H1 (cell line): ENCODE data around the gene PSMD9. TPM values are rescaled to one million over a fixed set of nuclear protein-coding genes. Genes with fewer than 3 reads are reported as not detected.

Source experiments
- CTCF ChIA-PET: fragments of 300-600 bp; sonication (Branson Sonifier 250); formaldehyde crosslinking; loops from one replicate; lab custom pipeline; 2021; ENCODE audit not compliant: partially characterized antibody; lab: Charles Lee
- POLR2A ChIA-PET: fragments of 300-600 bp; sonication (Branson Sonifier 250); formaldehyde crosslinking; loops from one replicate; lab custom pipeline; 2021; ENCODE audit warnings: inconsistent platforms; ENCODE audit not compliant: partially characterized antibody; lab: Charles Lee
- DNase-seq, 2 experiments: peaks; one replicate each; pipeline versions ENCODE4 v3.0.0 to v3.0.0-alpha.2; 2010 to 2022; ENCODE audit warnings: low spot score in 2 of 2, low read depth in 1 of 2, mixed read lengths in 1 of 2
- FAIRE-seq: peaks from 2 replicates; lab custom pipeline; 2011; peaks lifted over from hg19 to GRCh38; lab: Jason Lieb, UNC
- H2AFZ ChIP-seq: 2 replicates; pipeline ENCODE4 v1.8.1; 2012; ENCODE audit warnings: low read length, inconsistent platforms
- H2AK5ac ChIP-seq: 2 replicates; pipeline ENCODE4 v1.6.1; 2013; ENCODE audit warnings: low read depth, low read length
- H2BK120ac ChIP-seq: replicated peaks from 2 replicates; pipeline ENCODE3; 2013; ENCODE audit warnings: low read depth, low read length, inconsistent platforms
- H2BK12ac ChIP-seq: 2 replicates; pipeline ENCODE4 v1.6.1; 2013; ENCODE audit warnings: low read depth, low read length
- H2BK15ac ChIP-seq: 2 replicates; pipeline ENCODE4 v1.6.1; 2013; ENCODE audit warnings: low read length
- H2BK20ac ChIP-seq: 2 replicates; pipeline ENCODE4 v1.6.1; 2013; ENCODE audit warnings: low read length
- H2BK5ac ChIP-seq: 2 replicates; pipeline ENCODE4 v1.6.1; 2013; ENCODE audit warnings: low read depth, low read length
- H3K14ac ChIP-seq: 2 replicates; pipeline ENCODE4 v1.6.1; 2013; ENCODE audit warnings: inconsistent platforms; ENCODE audit not compliant: insufficient read length
- H3K18ac ChIP-seq: 2 replicates; pipeline ENCODE4 v1.6.1; 2013; ENCODE audit warnings: low read length; ENCODE audit errors: extremely low read depth
- H3K23ac ChIP-seq: 2 replicates; pipeline ENCODE4 v1.6.1; 2013; ENCODE audit warnings: inconsistent platforms; ENCODE audit not compliant: insufficient read length
- H3K23me2 ChIP-seq: 2 replicates; pipeline ENCODE4 v1.6.1; 2013; ENCODE audit warnings: low read depth, low read length
- H3K27ac ChIP-seq: 2 replicates; pipeline ENCODE4 v1.6.1; 2011; ENCODE audit warnings: low read depth, low read length, inconsistent platforms
- H3K27me3 ChIP-seq, 4 experiments: replicated peaks in 1 of 4; 1 replicate in 1 of 4; 2 replicates in 3 of 4; pipeline versions ENCODE4 v1.6.1 to v1.8.1; 2011 to 2013; ENCODE audit warnings: low read length in 3 of 4, mild to moderate bottlenecking in 3 of 4, inconsistent platforms in 2 of 4, mixed read lengths in 2 of 4, moderate library complexity in 1 of 4; ENCODE audit not compliant: control insufficient read depth in 3 of 4, insufficient read depth in 3 of 4; ENCODE audit errors: extremely low read depth in 1 of 4
- H3K36me3 ChIP-seq, 4 experiments: 2 replicates each; pipeline versions ENCODE4 v1.6.1 to v1.8.1; 2011 to 2013; ENCODE audit warnings: mild to moderate bottlenecking in 4 of 4, low read length in 3 of 4, moderate library complexity in 2 of 4, control low read depth in 1 of 4, inconsistent platforms in 1 of 4; ENCODE audit not compliant: insufficient read depth in 4 of 4, control insufficient read depth in 2 of 4
- H3K4ac ChIP-seq: replicated peaks from 2 replicates; pipeline ENCODE3; 2013; ENCODE audit warnings: low read length, low read depth, mixed read lengths, inconsistent platforms; ENCODE audit not compliant: insufficient read length
- H3K4me1 ChIP-seq, 4 experiments: replicated peaks in 1 of 4; 1 replicate in 1 of 4; 2 replicates in 3 of 4; pipeline versions ENCODE4 v1.6.1 to v1.8.1; 2011 to 2013; ENCODE audit warnings: low read length in 3 of 4, inconsistent platforms in 2 of 4, mixed read lengths in 1 of 4; ENCODE audit not compliant: insufficient read depth in 4 of 4, control insufficient read depth in 3 of 4
- H3K4me2 ChIP-seq, 2 experiments: 2 replicates each; pipeline versions ENCODE4 v1.6.1 to v1.8.1; 2011 to 2013; ENCODE audit warnings: low read depth in 2 of 2, low read length in 2 of 2, control low read depth in 1 of 2, inconsistent platforms in 1 of 2, mild to moderate bottlenecking in 1 of 2; ENCODE audit not compliant: insufficient read depth in 1 of 2
- H3K4me3 ChIP-seq, 4 experiments: fragments of 200-600, 300-600 bp in 1 of 4; sonication (generic), shearing (Covaris generic), sonication (Bioruptor Twin) in 1 of 4; 2 replicates each; pipeline versions ENCODE4 v1.5.1 to v1.8.1; 2011 to 2016; ENCODE audit warnings: low read length in 4 of 4, low read depth in 3 of 4, control low read depth in 2 of 4, inconsistent platforms in 2 of 4, mild to moderate bottlenecking in 2 of 4, mixed read lengths in 1 of 4, moderate library complexity in 1 of 4; ENCODE audit not compliant: insufficient read depth in 2 of 4; ENCODE audit errors: extremely low read depth in 1 of 4
- H3K56ac ChIP-seq: replicated peaks from 2 replicates; pipeline ENCODE3; 2013; ENCODE audit warnings: low read depth, mild to moderate bottlenecking, mixed read lengths, low read length, inconsistent platforms; ENCODE audit not compliant: insufficient read length
- H3K79me1 ChIP-seq: 2 replicates; pipeline ENCODE4 v1.6.1; 2013; ENCODE audit warnings: low read depth, low read length, control low read depth
- H3K79me2 ChIP-seq, 2 experiments: 2 replicates each; pipeline versions ENCODE4 v1.6.1 to v1.8.1; 2012 to 2013; ENCODE audit warnings: low read length in 2 of 2, mild to moderate bottlenecking in 2 of 2, inconsistent platforms in 1 of 2; ENCODE audit not compliant: insufficient read depth in 2 of 2, control insufficient read depth in 1 of 2
- H3K9ac ChIP-seq, 4 experiments: replicated peaks in 1 of 4; 1 replicate in 1 of 4; 2 replicates in 3 of 4; pipeline versions ENCODE4 v1.6.1 to v1.8.1; 2011 to 2013; ENCODE audit warnings: low read depth in 3 of 4, low read length in 3 of 4, control low read depth in 2 of 4, mild to moderate bottlenecking in 2 of 4, moderate library complexity in 2 of 4, inconsistent platforms in 1 of 4; ENCODE audit errors: extremely low read depth in 1 of 4
- H3K9me3 ChIP-seq, 2 experiments: 2 replicates each; pipeline versions ENCODE4 v1.6.1 to v1.8.1; 2012 to 2013; ENCODE audit warnings: mild to moderate bottlenecking in 2 of 2, moderate library complexity in 2 of 2, control low read depth in 1 of 2, inconsistent platforms in 1 of 2, low read depth in 1 of 2, low read length in 1 of 2, mixed read lengths in 1 of 2; ENCODE audit not compliant: insufficient read depth in 2 of 2
- H4K20me1 ChIP-seq, 2 experiments: replicated peaks in 1 of 2; 2 replicates each; pipeline versions ENCODE3 to v1.8.1; 2011 to 2013; ENCODE audit warnings: inconsistent platforms in 2 of 2, low read length in 2 of 2, mild to moderate bottlenecking in 1 of 2; ENCODE audit not compliant: insufficient read depth in 2 of 2, control insufficient read depth in 1 of 2
- H4K5ac ChIP-seq: 2 replicates; pipeline ENCODE4 v1.6.1; 2013; ENCODE audit warnings: low read length, low read depth, mixed read lengths, inconsistent platforms; ENCODE audit not compliant: insufficient read length
- H4K8ac ChIP-seq: 2 replicates; pipeline ENCODE4 v1.8.0; 2013; ENCODE audit warnings: mild to moderate bottlenecking, moderate library complexity, low read length, inconsistent platforms; ENCODE audit not compliant: insufficient read depth; ENCODE audit errors: extremely low read depth
- H4K91ac ChIP-seq: replicated peaks from 2 replicates; pipeline ENCODE3; 2013; ENCODE audit warnings: low read length, mixed read lengths, inconsistent platforms; ENCODE audit not compliant: insufficient read length
- TAF1 ChIP-seq: IDR thresholded peaks from 2 replicates; pipeline ENCODE4 v1.6.1; 2011; ENCODE audit warnings: mild to moderate bottlenecking, low read depth, low read length
- WGBS, 2 experiments: shearing (Covaris generic) in 1 of 2; methylation state at CpG; one replicate each; pipeline versions ENCODE4 v1.1.6 to v1.1.7; 2013 to 2015; ENCODE audit warnings: low lambda C conversion rate in 2 of 2, mixed read lengths in 2 of 2, inconsistent platforms in 1 of 2, low coverage in 1 of 2, missing lambda C conversion rate in 1 of 2; ENCODE audit not compliant: insufficient replicate concordance in 2 of 2, insufficient coverage in 1 of 2, insufficient read length in 1 of 2; ENCODE audit errors: extremely low coverage in 1 of 2, missing lambda C conversion rate in 1 of 2; 5-methylcytosine and 5-hydroxymethylcytosine counted together
- polyA plus RNA-seq, 7 experiments: library from polyadenylated mRNA; depleted of rRNA in 3 of 7; stranded (reverse) in 5 of 7; unstranded in 2 of 7; fragments of >200 nt in 5 of 7; fragments of 200-250 nt in 2 of 7; gene quantifications; 1 replicate in 5 of 7; 2 replicates in 1 of 7; 4 replicates in 1 of 7; pipeline versions ENCODE4 v1.2.1 to v1.2.3, GENCODE V29; 2011 to 2013; ENCODE audit warnings: missing spikeins in 2 of 7, mixed read lengths in 2 of 7
- total RNA-seq: library from RNA; stranded (reverse); fragmentation: NEBNext Ultra II Directional; extraction: Animal tissue kit (Norgen Biotek cat#: 25700); gene quantifications from 2 replicates; pipeline ENCODE4 v1.2.1, GENCODE V29; 2021

Gene PSMD9
- total and polyA plus RNA-seq, 2 of the 8 experiments (the other 6 are each of a cell fraction or from before 2014, with no cell fraction given): 28.8 to 36.1 TPM

DNA sequence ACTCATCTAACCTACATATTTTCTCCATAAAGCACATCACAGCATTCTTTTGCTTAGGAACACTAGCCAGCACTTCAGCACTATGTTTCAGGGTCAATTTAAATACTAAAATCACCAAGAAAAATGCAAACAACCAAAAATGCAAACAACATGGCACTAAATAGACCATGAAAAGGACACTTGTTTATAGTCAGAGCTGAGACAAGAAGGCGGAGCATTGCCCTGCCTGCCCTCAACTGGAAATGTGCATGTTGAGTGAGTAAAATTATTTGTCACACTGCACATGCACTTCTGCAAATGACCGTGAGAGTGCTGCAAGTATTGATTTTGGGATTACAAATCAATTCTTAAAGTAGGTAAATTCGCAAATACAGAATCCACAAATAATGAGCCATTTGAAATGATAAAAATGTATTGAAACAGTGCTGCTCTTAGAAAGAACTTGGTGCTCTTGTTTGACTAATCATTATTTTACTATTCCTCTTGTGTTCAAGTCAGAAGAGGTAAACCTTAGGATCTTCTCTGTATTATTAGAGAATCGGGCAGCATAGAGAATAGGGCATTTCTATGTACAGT lies 64.6 kb downstream of the PSMD9 start:
- H3K36me3 ChIP-seq: no peaks in the 10 kb centered on the region
- no peak overlapping the region for H4K5ac ChIP-seq
- H3K79me2 ChIP-seq: no peaks in the 10 kb centered on the region
- H3K27ac ChIP-seq: no peak overlapping the region
- no peak overlapping the region for H3K9ac ChIP-seq
- DNase-seq (no peak), FAIRE-seq (no peak)
- 88% methylated on average over 4 of the region's 4 CpGs; no CpG with 5 or more reads in 1 of the 2 experiments for WGBS, 2 experiments
- H2BK12ac ChIP-seq: no peak overlapping the region
- H3K9me3 ChIP-seq: no peaks in the 10 kb centered on the region
- ChIA-PET CTCF (no interaction called here), POLR2A (no interaction called here)
- no peak overlapping the region for H2BK20ac ChIP-seq
- no peak overlapping the region for H2BK15ac ChIP-seq
- H3K18ac ChIP-seq: no peak overlapping the region
- no peak overlapping the region for H2BK120ac ChIP-seq
- H4K8ac ChIP-seq: no peak overlapping the region
- no peak overlapping the region for H4K91ac ChIP-seq
- no peak overlapping the region for H3K4me2 ChIP-seq
- H3K4me3 ChIP-seq: no peak overlapping the region
- no peaks in the 10 kb centered on the region for H4K20me1 ChIP-seq
- no peaks in the 10 kb centered on the region for H3K79me1 ChIP-seq
- H3K27me3 ChIP-seq: no peaks in the 10 kb centered on the region
- H3K14ac ChIP-seq: no peak overlapping the region
- no peak overlapping the region for H3K56ac ChIP-seq
- TF ChIP-seq TAF1: no peak
- H2AFZ ChIP-seq: no peak overlapping the region
- no peak overlapping the region for H2BK5ac ChIP-seq
- H3K4ac ChIP-seq: no peak overlapping the region
- H2AK5ac ChIP-seq: no peak overlapping the region
- no peak overlapping the region for H3K23ac ChIP-seq
- H3K4me1 ChIP-seq: peaks cover 0 to 6% (median 2%) of the 10 kb centered on the region in 4 experiments; a peak in 3 of 7 replicates
- no peaks in the 10 kb centered on the region for H3K23me2 ChIP-seq
